ENCODE data around the gene HDAC1.

HDAC1 gene

DNA sequence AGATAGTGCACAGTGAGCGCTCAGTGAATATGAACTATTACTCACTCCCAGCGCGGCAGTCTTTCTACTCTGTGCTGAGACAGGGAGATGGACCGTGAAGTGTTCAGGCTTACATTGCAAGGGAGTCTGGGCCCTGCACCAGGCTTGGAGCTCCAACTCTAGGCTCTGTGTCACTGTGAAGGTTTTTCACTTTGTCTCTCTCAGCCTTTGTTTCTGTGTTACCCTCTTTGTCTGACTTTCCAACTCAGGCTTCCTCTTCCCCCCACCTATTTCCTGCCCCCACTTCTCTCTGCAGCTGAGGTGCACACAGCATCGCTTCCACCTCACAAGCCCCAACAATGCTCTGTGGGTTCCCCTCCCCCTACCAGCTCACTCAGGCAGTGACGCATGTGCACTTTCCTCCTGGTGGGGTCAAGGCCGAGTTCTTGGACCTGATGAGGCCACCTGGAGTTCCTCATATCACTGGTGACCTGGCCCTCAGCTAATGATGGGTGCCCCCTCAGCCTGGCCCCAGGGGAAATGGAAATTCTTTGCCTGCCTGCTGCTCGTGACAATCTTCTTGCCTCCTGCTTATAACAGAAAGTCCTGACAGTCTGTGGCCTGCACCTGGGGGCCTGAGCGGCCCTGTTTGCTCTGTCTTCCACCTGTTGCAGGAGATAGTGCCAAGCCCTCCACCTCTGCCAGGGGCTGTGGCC lies 41.9 kb upstream of the HDAC1 start:
- no peak for DNase-seq
- Histone ChIP-seq H3K27ac (no peak overlapping the region), H3K9me3 (ENCODE audit: severe bottlenecking) (no peaks in the 10 kb centered on the region), H3K27me3 (ENCODE audit: insufficient read depth, low read depth, severe bottlenecking) (no peaks in the 10 kb centered on the region), H3K4me3 (ENCODE audit: low read depth, low read length) (no peak overlapping the region), H3K36me3 (no peaks in the 10 kb centered on the region)
- TF ChIP-seq, protein P1, sequence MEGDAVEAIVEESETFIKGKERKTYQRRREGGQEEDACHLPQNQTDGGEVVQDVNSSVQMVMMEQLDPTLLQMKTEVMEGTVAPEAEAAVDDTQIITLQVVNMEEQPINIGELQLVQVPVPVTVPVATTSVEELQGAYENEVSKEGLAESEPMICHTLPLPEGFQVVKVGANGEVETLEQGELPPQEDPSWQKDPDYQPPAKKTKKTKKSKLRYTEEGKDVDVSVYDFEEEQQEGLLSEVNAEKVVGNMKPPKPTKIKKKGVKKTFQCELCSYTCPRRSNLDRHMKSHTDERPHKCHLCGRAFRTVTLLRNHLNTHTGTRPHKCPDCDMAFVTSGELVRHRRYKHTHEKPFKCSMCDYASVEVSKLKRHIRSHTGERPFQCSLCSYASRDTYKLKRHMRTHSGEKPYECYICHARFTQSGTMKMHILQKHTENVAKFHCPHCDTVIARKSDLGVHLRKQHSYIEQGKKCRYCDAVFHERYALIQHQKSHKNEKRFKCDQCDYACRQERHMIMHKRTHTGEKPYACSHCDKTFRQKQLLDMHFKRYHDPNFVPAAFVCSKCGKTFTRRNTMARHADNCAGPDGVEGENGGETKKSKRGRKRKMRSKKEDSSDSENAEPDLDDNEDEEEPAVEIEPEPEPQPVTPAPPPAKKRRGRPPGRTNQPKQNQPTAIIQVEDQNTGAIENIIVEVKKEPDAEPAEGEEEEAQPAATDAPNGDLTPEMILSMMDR (IDR thresholded peaks at IDR 0.05; ENCODE audit: low read depth, low read length): no peak

DNA sequence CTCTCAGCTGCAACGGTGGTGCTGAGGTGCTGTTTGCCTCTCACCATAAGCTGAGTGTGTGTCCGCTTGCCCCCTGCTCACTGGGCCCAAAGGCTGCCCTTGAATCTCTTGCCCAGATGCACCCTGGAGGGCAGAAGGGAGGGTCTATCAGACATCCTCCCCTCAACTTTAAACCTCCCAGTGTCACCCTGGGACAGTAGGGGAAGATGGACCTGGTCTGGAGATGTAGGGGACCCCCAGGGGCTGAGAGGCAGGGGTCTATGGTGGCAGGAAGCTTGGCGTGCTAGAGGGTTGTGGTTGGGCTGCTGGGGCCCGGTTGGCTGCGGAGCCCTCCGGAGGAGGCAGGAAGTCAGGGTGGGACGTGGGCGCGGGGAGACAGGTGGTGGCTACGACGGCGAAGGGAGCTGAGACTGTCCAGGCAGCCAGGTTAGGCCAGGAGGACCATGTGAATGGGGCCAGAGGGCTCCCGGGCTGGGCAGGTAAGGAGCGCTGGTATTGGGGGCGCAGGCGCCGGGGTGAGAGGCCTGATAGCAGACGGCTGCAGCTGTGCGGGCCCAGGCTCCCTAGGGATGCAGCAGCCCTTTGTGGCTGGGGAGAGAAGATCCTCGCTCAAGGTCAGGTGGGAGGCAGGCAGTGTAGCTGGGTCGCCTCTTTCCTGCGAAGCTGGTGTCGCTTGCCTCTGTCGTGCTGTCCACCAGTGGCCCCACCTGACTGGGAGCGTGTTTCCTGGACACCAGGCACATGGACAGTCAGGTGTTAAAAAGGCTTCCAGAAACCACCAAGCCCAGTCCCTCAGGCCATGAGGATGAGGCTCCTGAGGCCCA lies 40.8 kb upstream of the HDAC1 start, which contains the start of gene LCK:
Gene LCK (plus strand): TSS at position 373 of the 824 bp plus-strand sequence. CDS start 23,065 bp downstream, outside the sequence.
- DNase-seq: no peak
- Histone ChIP-seq H3K27me3 (ENCODE audit: insufficient read depth, low read depth, severe bottlenecking) (no peaks in the 10 kb centered on the region), H3K36me3 (no peaks in the 10 kb centered on the region), H3K4me3 (ENCODE audit: low read depth, low read length) (no peak within 1 kb of the TSS), H3K27ac (no peak within 1 kb of the TSS), H3K9me3 (ENCODE audit: severe bottlenecking) (no peaks in the 10 kb centered on the region)
- TF ChIP-seq, protein P1 (IDR thresholded peaks at IDR 0.05; ENCODE audit: low read depth, low read length): no peak

DNA sequence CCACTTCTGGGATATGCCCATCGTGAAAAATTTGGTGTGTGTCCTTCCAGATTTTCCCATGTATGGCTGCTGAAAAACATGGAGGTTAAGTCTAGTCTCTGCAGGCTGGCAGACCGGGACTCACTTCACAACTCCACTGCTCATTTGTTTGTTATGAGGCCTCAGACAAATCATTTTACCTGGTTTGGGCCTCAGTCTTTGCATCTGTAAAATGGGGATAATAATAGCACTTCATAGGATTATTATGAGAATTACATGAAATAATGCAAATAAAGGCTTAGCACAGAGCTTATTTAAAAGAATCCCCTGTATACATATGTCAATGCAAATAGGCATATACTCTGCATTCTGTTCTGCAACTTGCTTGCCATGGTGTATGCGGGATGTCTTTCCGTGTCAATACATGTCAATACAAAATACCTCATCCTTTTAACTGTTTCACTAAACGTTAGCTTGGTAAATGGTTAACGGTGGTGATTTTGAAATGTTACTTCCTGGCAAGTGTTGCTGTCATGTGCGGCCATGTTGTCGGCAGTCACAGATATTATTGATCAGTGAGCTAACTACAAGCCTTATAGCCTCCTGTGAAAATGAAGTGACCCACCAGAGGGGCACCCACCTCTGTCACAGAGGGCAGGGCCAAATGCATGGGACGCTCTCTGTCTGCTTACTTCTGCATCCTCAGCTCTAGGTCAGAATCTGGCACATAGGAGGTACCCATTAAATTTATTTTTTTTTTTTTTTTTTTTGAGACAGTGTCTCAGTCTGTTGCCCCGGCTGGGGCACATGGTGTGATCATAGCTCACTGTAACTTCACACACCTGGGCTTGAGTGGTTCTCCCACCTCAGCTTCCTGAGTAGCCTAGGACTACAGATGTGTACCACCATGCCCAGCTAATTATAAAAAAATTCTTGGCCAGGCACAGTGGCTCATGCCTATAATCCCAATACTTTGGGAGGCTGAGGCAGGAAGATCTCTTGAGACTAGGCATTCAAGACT lies 36.5 kb upstream of the HDAC1 start:
- H3K36me3 ChIP-seq: no peaks in the 10 kb centered on the region
- H3K9me3 ChIP-seq (ENCODE audit: severe bottlenecking): no peaks in the 10 kb centered on the region
- DNase-seq: no peak
- TF ChIP-seq, protein P1 (IDR thresholded peaks at IDR 0.05; ENCODE audit: low read depth, low read length): no peak
- no peak overlapping the region for H3K4me3 ChIP-seq (ENCODE audit: low read depth, low read length)
- no peak overlapping the region for H3K27ac ChIP-seq
- no peaks in the 10 kb centered on the region for H3K27me3 ChIP-seq (ENCODE audit: insufficient read depth, low read depth, severe bottlenecking)

DNA sequence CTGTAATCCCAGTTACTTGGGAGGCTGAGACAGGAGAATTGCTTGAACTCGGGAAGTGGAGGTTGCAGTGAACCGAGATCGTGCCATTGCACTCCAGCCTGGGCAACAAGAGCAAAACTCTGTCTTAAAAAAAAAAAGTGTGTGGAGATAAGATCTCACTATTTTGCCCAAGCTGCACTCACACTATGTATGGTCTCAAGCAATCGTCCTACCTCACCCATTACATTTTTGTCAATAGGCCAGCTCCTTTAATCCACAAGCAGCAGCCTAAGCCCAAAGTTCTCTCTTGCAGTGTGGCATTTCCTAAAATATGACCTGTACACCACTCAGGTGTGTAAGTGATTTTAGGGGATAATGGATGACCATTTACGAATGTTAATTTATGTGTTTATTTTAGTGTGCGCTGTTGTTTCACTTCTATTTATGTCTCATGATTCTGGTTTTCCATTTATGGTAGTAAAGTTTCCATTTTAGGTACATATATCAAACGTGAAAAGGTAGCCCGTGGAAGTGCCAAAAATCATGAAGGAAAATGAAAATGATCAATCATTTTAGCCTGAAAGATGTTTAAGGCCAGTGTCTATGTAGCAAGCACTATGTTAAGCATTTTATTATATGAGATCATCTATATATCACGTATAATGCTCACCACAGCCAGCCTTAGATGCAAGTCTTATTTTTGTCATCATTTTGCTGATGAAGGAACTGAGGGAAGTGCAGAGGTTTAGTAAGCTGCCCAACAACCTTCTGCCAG lies 35.2 kb upstream of the HDAC1 start:
- Histone ChIP-seq H3K4me3 (ENCODE audit: low read depth, low read length) (no peak overlapping the region), H3K27me3 (ENCODE audit: insufficient read depth, low read depth, severe bottlenecking) (no peaks in the 10 kb centered on the region)

More for the DNA sequence above, 35.2 kb upstream of the HDAC1 start:
- no peaks in the 10 kb centered on the region for H3K9me3 ChIP-seq (ENCODE audit: severe bottlenecking)
- H3K27ac ChIP-seq: no peak overlapping the region
- H3K36me3 ChIP-seq: no peaks in the 10 kb centered on the region
- DNase-seq: no peak
- TF ChIP-seq, protein P1 (IDR thresholded peaks at IDR 0.05; ENCODE audit: low read depth, low read length): no peak
